Spinal cord (tissue), 10 donors: ENCODE measurements around the gene OTX2. TPM values are rescaled to one million over a fixed set of nuclear protein-coding genes. Genes with fewer than 3 reads are reported as not detected.

Source experiments
- DNase-seq, 6 donors: peaks; one replicate each; pipeline versions ENCODE4 v3.0.0 to v3.0.0-alpha.2; 2013 to 2015; ENCODE audit warnings: low spot score in 6 of 6, low read depth in 4 of 6
- H3K27ac ChIP-seq: one replicate; pipeline ENCODE4 v1.5.1; 2013; ENCODE audit warnings: low read depth, low read length, control low read depth
- H3K27me3 ChIP-seq: one replicate; pipeline ENCODE4 v1.6.1; 2013; ENCODE audit warnings: low read length; ENCODE audit not compliant: control insufficient read depth, insufficient read depth
- H3K36me3 ChIP-seq: one replicate; pipeline ENCODE4 v1.6.1; 2013; ENCODE audit warnings: low read length; ENCODE audit not compliant: control insufficient read depth, insufficient read depth
- H3K4me1 ChIP-seq: one replicate; pipeline ENCODE4 v1.6.1; 2013; ENCODE audit warnings: low read length; ENCODE audit not compliant: control insufficient read depth, insufficient read depth
- H3K4me3 ChIP-seq: one replicate; pipeline ENCODE4 v1.5.1; 2013; ENCODE audit warnings: low read depth, low read length, control low read depth
- H3K9me3 ChIP-seq: one replicate; pipeline ENCODE4 v1.6.1; 2013; ENCODE audit warnings: low read length; ENCODE audit not compliant: control insufficient read depth, insufficient read depth
- WGBS: methylation state at CpG from one replicate; pipeline ENCODE4 v1.1.5; 2013; ENCODE audit warnings: missing lambda C conversion rate; ENCODE audit not compliant: insufficient coverage; 5-methylcytosine and 5-hydroxymethylcytosine counted together
- polyA plus RNA-seq, 2 donors: library from polyadenylated mRNA; unstranded; fragments of 120-200 nt; gene quantifications; one replicate each; pipeline ENCODE4 v1.2.1, GENCODE V29; 2013; ENCODE audit not compliant: insufficient read length in 2 of 2
- total RNA-seq, 2 donors: library from RNA; depleted of rRNA in 1 of 2; stranded (reverse); fragments of 120-200 nt in 1 of 2; fragments of >200 nt in 1 of 2; gene quantifications; one replicate each; pipeline versions ENCODE4 v1.2.3 to v1.2.4, GENCODE V29; 2013 to 2014
- donor health status: healthy.

The OTX2 gene
- total and polyA plus RNA-seq, 4 donors = 35.0 TPM; not detected in 3

DNA sequence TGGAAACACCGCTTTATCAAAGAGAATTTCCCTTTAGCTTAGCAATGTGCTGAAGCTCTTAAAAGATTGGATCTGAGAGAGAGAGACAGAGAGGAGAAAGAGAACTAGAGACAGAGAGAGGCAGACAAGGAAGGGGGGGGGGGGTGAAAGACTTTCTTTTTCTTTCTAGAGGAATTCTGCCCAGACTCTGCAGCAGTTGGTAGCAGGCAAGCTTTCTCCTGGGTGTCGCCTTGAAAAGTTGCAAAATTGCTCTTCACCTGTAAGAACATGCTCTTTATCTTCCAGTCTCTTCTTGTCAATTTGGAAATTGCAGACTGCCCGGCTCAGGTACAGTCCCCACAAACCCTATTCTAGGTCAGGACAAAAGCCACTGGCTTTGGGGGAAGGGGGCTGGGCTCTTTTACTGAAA is 2.9 kb upstream of the OTX2 start:
- H3K4me1 ChIP-seq = peaks cover 21% of the 10 kb centered on the region
- H3K9me3 ChIP-seq = no peaks in the 10 kb centered on the region
- H3K27me3 ChIP-seq = peaks cover 100% of the 10 kb centered on the region
- no peak overlapping the region for H3K4me3 ChIP-seq
- WGBS = 0% methylated on average over 1 of the region's 3 CpGs
- H3K27ac ChIP-seq = no peak overlapping the region
- peak in 2 of 6 donors; percentile 17 to 46 for DNase-seq
- no peaks in the 10 kb centered on the region for H3K36me3 ChIP-seq

DNA sequence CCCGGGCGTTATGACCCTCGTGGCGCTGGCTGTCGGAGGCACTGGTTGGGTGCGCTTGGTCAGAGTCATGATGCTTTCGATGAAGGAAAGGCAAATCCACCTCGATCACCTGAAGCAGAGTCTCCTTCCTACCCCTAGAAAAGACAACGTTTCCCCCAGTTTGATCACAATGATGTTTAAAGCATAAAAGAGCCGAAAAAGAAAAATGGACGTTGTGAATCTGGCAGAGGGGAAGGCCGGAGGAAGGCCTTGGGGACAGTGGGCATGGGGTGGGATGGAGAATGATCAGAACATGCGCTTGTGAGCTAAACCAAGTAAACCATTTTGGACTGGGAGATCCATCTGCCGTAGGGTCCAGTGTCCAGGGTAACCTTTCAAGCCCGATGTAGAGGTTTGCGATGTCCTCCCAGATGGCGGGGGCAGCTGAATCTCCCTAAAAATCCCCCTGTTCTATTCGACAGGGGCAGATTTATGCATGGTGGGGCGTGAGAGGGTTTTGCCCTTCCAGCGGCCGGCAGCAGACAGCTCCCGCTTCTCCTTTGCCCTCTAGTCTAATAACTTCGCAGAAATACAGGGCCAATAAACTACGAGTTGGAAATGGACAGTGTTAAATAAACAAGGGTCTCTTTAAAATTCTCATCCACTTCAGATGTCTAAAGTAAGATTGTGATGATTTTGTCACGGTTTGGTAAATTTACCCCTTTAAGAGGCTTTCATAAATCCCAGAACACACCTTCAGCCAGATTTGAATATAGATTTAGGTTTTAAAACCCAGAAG is 2.3 kb upstream of the OTX2 start:
- H3K9me3 ChIP-seq = no peaks in the 10 kb centered on the region
- no peaks in the 10 kb centered on the region for H3K36me3 ChIP-seq
- peaks cover 100% of the 10 kb centered on the region for H3K27me3 ChIP-seq
- no peak overlapping the region for H3K27ac ChIP-seq
- 4% methylated on average over 8 of the region's 25 CpGs for WGBS
- peaks cover 24% of the 10 kb centered on the region for H3K4me1 ChIP-seq
- peak in 2 of 6 donors; percentile 28 to 30 for DNase-seq
- H3K4me3 ChIP-seq = no peak overlapping the region

DNA sequence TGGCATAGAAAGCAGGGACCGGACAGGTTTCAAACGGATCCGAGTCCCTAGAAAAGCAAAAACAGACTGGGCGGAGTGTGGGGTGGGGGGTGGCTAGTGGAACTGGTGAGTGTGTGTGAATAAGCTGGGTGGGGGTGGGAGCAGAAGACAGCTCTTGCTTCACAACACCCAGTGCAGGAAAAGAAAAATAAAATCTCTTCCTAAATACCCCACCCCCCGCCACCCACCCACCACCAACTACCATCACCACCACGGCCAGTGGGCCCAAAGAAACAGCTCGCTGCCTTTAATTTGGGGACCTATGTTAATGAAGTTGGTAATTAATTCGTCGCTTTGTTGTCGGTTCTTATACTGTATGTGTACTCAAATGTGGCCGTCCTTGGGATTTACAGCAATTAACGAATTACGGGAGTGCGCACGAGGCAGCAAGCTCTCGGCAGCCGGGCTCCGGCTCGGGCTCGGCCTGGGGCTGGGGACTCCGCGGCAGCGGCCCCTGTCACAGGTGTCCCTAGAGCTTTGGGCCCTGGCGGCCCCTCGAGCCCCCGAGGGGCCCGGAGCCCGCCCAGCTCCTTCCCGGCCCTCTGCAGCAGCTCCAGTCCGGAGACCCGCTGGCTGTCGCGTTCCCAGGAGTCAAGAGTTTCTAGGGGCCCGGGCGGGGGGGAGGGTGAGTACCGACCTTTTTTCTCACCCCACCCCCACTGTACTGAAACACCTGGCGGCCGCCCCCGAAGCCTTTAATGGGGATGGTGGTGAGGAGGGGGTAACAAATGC is 1.5 kb upstream of the OTX2 start:
- Histone ChIP-seq H3K27me3 (peaks cover 100% of the 10 kb centered on the region), H3K36me3 (no peaks in the 10 kb centered on the region), H3K4me3 (no peak overlapping the region), H3K4me1 (peaks cover 17% of the 10 kb centered on the region), H3K27ac (no peak overlapping the region), H3K9me3 (no peaks in the 10 kb centered on the region)
- peak in 2 of 6 donors; percentile 24 to 54 for DNase-seq
- WGBS = under 1% methylated on average over 23 of the region's 39 CpGs

DNA sequence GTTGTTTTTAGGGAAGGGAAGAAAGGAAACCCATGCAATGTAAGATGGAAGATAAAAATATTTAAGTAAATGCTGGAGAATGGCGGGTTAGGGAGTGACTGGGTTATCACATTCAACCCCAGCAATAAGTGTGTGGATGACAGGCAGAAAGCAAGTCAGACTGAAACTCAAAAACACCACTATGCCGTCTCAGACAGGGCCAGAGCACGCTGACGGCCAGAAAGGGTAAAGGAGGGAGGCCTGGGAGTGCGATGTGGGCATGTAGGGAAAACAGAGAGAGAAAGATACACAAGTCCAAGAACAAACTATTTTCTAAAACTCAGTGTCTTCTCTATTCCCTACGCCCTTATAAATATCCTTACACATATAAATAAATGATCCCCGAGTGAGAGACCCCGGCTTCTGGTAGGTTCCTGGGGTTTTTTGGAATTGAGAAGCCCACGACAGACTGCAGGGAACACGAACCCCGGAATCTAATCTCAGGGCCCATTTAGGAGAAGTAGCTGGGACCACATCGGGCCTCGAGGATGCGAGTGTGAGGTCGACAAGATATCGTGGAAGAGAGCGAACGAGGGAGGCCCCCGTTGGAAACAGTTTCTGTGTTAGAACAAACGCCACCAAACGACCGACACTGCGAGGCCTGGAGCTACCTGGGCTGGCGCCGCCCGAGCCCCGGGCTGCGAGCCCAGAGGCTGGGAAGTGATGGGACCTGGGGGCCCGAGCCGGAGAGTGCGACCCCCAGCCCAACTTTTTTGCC is 735 bp upstream of the OTX2 start:
- no peaks in the 10 kb centered on the region for H3K9me3 ChIP-seq
- H3K4me3 ChIP-seq = no peak overlapping the region
- peaks cover 17% of the 10 kb centered on the region for H3K4me1 ChIP-seq
- DNase-seq = peak in 2 of 6 donors; percentile 44 to 48
- WGBS = 2% methylated on average over 25 of the region's 31 CpGs
- no peaks in the 10 kb centered on the region for H3K36me3 ChIP-seq
- H3K27ac ChIP-seq = no peak overlapping the region
- H3K27me3 ChIP-seq = peaks cover 100% of the 10 kb centered on the region

DNA sequence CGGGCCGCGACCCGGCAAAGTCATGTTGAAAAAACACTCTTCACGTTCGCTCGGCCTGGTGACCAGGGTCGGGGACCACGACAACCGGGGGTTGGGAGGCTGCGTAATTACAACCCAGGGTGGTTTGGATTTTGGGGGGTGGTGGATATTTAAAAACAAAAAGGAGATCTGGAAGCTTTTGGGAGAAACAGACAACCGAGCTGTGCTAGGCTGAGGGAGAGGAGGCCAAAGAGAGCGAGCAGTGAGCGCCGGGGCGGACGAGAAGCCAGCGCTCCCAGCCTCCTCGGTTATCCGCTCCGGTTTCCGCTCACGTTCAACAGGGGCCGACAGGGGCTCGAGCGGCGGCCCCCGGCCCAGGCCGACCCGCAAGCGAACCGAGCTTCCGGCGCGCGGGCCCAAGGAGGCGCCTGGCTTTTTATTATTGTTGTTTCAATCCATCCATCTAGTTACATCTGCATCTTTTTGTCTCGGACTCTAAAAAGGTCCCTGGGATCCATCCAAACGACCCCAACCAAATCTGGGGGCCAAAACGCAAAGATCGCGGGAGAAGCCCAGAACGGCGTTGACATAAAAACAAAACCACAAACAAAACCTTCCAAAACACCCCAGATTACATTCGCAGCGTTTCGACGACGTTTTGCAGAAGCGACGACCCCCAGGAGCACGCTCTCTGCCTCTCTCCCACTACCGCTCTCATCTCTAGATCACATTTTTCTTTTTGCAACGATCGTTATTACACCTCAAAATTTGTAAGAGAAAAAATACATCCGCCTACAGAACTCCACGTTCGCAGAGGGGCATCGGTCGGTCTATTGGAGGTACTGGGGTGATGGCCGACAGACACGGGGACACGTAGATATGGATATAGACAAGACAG is 771 bp downstream of the OTX2 start:
- under 1% methylated on average over 52 of the region's 63 CpGs for WGBS
- Histone ChIP-seq H3K9me3 (no peaks in the 10 kb centered on the region), H3K27ac (no peak overlapping the region), H3K4me1 (peaks cover 17% of the 10 kb centered on the region), H3K36me3 (no peaks in the 10 kb centered on the region), H3K27me3 (peaks cover 99% of the 10 kb centered on the region), H3K4me3 (no peak overlapping the region)
- DNase-seq = peak in 2 of 6 donors; percentile 51 to 57

DNA sequence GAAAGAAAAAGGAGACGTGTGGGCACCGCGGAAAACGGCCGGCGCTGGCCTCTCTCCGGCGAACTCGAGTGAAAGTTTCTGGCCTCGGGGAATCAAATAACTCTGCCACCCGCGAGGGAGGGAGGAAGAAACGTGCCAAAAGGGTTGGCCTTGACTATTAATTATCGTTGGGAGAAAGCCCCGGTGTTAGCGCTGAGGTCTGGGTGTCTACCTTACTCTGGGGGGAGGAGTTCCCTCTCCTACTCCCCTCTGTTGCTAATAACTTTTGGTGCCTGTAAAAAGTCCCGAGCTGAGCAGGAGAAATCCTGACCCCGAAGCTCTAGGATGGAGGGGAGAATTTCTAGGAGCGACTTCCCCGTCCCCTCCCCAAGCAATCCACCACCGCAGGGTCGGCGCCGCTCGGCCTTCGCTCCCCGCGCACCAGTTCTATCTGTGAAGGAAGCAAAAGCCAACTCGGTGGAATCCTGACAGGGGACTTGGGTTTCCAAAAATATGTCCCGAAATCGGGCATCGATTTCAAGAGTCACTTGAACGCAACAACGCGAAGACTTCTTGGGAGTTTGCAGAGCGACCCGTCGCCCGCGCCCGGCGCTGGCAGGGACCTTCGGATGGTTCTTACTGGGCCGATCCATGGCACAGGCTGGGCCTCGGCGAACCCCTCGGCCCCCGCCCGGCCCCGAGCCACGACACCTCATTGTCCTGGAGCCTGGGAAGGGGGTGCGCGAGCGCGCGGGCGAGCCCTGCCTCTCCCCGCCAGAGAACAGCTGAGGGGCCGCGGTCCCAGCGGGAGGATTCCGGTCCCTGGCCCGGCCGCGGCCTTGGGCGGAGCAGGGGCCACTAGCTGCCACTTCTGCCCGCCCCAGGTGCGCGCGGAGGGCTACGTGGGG is 1.7 kb downstream of the OTX2 start:
- no peak overlapping the region for H3K27ac ChIP-seq
- peak in 2 of 6 donors; percentile 22 to 49 for DNase-seq

DNA sequence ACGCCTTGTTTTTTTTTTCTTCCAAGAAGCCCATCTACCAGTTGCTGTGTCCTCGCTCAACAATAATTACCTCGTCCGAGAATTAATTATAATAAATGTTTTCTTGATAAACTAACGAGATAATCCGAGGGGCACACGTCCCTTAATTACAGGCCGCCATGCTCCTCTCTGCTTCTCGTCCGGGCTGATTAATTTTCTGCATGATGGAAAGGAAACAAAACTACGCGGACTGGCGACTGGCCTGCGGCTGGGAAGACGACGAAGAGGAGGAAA is 2.2 kb downstream of the OTX2 start:
- H3K27ac ChIP-seq = no peak overlapping the region
- peak in 1 of 6 donors; percentile 53 for DNase-seq
- H3K36me3 ChIP-seq = no peaks in the 10 kb centered on the region
- H3K4me3 ChIP-seq = no peak overlapping the region
- H3K9me3 ChIP-seq = no peaks in the 10 kb centered on the region
- WGBS = 0% methylated on average over 11 of the region's 16 CpGs
- peaks cover 17% of the 10 kb centered on the region for H3K4me1 ChIP-seq
- peaks cover 99% of the 10 kb centered on the region for H3K27me3 ChIP-seq

More for the DNA sequence above, 1.7 kb downstream of the OTX2 start:
- H3K4me1 ChIP-seq = peaks cover 17% of the 10 kb centered on the region
- H3K36me3 ChIP-seq = no peaks in the 10 kb centered on the region
- WGBS = under 1% methylated on average over 63 of the region's 71 CpGs
- H3K27me3 ChIP-seq = peaks cover 99% of the 10 kb centered on the region
- H3K9me3 ChIP-seq = no peaks in the 10 kb centered on the region
- no peak overlapping the region for H3K4me3 ChIP-seq

DNA sequence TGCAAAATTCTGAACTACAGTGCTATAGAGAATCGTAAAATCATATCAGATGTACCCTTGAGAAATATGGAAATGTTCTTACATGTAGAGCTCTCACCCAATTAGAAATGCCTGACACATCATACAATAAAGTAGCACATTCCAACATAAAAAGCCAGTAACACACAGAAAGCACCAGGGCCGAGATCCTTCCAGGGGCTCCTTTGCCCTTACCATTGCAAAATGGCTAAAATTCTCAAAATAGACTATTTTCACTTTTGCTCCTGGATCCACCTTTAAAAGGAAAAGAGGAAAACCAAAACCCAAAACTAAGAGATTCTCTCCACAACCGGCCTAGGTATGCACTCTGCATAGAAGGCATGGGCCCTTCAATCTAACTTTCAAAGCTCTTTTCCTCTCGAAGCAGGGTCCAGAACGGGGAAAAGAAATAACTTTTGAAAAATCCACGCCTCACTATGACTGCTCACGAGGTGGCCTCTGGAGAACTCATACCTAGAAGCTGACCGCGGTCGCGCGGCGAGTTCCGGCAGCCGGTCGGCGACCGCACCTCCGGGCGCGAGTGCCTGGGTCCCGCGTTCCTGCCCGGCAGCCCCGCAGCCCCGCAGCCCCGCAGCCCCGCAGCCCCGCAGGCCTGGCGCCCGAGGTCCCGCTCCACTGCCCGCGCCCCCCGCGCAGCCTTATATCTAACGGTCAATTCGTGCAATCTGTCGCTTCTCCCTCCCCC is 2.7 kb downstream of the OTX2 start:
- no peak overlapping the region for H3K27ac ChIP-seq
- peaks cover 17% of the 10 kb centered on the region for H3K4me1 ChIP-seq
- WGBS = 3% methylated on average over 32 of the region's 39 CpGs
- no peaks in the 10 kb centered on the region for H3K36me3 ChIP-seq
- no peak overlapping the region for H3K4me3 ChIP-seq
- peak in 2 of 6 donors; percentile 37 to 45 for DNase-seq
- peaks cover 99% of the 10 kb centered on the region for H3K27me3 ChIP-seq
- no peaks in the 10 kb centered on the region for H3K9me3 ChIP-seq
